NCI-H2171 treated with DMSO at 0.1 percent for 48 hours (cell line): ENCODE measurements around the gene NR4A1.

Source experiments
- DNase-seq: peaks from one replicate; lab custom pipeline; 2025; lab: John Stamatoyannopoulos, UW

NR4A1 gene

GRCh38 chr12:52018433-52019112 is 32.7 kb upstream of the NR4A1 start:
- DNase-seq, result peak; percentile 92

- DNase-seq, result peak; percentile 82
Observed at GRCh38 chr12:52019113-52019770, 32.0 kb upstream of the NR4A1 start.

DNA sequence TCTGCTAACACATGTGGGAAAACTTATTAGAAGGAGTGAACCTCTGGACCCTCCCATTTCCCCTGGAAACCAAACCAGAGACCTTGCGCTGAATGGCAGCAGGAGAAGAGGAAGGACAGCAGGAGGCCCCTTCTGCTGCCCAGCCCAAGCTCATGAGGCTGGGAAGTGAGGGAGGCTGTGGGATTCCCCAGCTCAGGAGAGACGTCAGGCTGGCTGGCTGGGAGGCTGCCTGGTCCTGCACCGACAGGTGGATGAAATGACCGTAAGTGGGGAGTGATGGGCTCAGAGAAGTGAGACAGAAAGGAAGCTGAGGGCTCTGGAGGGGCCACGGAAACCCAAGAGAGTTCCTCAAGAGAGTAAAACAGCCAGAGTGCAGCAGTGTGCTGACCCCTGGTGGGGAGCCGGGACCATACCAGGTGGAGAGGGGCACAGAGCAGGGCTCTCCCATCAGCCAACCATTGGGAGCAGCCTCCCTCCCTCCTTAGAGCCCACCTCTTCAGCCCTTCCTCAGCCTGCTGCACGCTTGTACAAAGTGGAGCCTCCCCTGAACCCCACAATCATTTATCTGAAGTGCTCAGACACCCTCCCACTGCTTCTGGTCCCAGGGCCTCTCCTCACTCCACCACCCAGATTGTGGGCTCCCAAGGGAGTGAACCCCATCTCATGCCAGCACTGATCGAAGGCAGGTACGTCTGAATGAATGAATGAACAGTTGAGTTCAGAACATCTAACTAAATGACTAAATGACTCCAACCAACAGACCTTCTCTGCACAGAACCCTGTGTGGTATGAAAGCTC is 30.5 kb upstream of the NR4A1 start:
- DNase-seq, result peak; percentile 72

GRCh38 chr12:52022841-52023181 is 28.4 kb upstream of the NR4A1 start:
- DNase-seq, result no peak

DNA sequence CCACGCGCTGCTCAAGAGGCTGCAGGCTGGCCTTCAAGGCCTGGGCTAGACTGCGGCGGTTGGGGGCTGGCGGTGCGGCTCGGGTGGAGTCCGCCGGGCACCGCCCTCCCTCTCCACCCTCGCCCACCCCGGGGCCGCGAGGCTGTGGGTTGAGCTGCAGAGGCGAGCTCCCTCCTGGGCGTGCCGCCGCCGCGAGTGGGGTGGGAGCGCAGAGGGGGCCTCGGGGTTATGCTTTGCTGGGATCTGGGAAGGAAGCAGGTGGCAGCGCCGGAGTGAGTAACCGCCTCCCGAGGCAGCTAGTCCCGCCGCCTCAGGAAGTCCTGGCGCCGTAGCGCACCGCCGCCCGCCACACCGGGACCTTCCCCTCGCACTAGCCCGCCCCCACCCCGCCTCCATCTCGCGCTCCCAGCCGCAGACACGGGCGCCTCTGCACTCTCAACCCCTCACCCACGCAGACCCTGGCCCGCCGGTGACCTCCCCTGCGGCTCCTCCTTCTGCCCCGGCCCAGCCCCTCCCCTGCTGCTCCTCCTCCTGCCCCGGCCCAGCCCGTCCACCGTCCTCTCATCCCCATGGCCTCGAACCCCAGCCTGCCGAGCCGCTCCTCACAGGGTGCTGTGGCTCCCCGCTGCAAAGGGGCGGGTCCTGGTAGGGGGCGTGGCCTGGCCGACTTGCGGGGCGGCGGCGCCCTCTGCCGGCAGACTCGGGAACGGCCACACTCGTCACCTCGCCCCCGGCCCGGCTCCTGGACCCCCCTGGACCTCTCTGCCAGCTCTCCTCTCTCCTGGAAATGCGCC is 27.9 kb upstream of the NR4A1 start:
- peak; percentile 77 for DNase-seq

DNA sequence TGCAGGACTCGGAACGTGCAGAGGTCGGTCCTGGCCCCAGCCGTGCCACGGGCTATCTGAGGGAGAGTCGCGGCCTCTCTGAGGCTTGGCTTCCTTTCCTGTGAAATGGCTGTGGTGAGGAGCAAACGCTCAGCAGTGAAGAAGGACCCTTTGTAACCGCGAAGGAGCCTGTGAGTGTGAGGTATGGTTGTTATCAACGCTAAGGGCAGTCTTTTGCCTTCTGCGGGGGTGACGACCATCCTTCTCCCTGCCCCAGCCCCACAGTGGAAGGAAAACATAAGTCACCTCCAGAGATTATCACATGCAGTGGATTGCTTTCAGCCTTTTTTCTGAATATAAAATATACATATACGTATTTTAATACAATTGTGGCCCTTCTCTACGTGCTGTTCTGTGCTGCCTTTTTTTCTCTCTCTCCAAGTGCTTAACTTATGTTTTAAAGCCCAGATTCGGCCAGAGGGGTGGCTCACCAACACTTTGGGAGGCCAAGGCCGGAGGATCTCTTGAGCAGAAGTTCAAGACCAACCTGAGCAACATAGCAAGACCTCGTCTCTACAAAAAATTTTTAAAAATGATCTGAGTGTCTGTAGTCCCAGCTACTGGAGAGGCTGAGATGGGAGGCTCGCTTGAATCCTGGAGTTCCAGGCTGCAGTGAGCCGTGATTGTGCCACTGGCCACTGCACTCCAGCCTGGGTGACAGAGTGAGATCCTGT is 27.1 kb upstream of the NR4A1 start:
- DNase-seq, result peak; percentile 58

GRCh38 chr12:52024845-52025230 is 26.4 kb upstream of the NR4A1 start:
- no peak for DNase-seq

- DNase-seq, result no peak
Observed at GRCh38 chr12:52026263-52026662, 25.0 kb upstream of the NR4A1 start.

DNA sequence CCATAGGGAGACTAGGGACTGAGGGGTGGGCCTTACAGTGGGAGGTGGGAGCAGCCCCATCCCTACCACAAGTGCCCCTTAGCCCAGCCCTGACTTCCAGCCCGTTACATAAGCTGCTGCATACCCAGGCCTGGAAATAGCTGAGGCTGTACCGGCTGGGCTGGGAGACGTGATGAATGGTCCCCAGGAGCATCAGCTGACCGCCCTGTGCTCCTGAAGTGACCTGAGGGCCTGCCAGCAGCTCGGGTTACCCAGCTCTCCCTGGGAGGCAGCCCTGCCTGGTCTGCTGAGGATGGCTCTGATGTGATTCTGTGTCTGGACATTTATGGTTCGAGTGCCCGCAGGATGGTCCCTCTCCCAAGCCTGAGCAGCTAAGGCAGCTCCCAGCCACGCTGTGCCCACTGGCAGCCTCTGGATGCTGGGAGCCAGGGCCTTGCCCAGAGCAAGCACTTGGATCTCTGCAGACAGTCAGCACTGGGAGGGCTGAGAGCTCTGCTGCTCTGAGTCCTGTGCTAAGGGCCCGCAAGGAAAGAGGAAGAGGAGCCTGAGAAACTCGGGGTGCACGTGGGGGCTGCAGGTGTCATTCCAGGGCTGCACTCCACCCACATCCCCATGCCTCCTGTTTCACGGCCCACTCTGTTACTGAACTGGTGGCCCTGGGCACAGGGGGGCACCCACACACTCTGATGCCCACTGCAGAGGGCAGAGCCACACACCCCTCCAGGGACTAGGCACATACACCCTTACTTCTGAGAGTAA is 24.0 kb upstream of the NR4A1 start:
- no peak for DNase-seq

DNA sequence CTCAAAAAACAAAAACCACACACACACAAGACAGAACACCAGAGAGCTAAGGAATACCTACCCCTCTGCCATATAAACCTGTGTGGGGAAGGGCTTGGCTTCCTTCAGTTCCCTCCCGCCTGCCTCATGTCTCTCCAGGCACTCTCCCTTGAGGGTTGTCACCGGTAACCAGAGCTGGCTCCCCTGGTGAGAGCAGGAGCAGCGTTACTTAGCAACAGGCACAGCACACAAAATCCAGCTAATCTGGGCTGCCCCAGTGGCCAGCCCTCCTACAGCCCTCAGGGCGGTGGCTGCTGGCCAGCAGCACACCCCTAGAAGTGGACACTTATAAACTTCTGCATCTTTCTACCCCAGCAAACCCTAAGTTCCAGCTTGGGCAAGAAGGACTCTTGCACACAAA is 21.6 kb upstream of the NR4A1 start:
- DNase-seq, result peak; percentile 98

DNA sequence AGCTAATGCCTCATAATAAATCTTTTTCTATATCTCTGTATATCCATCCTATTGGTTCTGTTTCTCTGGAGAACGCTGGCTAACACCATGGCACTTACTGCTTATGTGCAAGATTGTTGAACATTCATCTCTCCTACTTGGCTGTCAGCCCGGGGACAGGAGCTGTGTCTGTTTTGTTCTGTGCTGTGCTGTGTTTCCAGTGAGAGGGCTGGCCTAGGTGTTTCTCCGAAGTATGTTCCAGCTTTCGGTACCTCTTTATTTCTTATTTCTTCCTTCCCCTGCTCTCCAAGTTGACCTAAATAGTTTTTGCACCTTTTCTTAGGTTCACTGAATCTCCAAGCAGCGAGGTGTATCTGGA is 18.8 kb upstream of the NR4A1 start:
- peak; percentile 62 for DNase-seq

DNA sequence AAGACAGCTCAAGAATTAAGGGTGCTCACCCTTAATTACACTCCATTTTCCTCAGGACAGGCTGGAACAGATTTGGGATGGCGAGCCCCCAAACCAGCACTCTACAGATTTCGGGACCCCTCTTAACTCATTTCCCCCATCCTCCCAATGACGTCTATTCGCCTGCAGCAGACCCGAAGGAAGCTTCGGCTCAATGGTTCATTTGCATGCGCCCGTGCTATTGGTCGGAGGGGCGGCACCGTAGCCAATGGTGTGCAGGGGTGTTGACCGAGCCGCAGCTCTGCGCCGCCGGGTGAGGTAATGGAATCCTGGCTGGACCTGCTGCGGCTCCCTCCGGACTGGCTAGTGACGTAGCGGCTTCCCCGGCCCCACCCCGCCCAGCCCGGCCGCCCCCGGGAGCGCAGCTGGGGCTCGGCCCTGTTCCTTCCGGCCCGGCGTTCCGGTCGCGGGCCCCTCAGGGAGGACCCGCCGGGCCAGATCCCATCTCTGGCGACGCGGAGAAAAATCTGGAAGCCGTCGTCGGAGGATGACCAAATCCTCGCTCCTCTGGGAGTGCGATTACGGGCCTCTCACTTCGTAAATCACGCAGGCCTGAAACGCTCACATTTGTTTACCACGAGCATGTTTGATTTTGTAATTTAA is 18.3 kb upstream of the NR4A1 start:
- peak; percentile 94 for DNase-seq

GRCh38 chr12:52033446-52034140 is 17.6 kb upstream of the NR4A1 start:
- DNase-seq, result no peak

DNA sequence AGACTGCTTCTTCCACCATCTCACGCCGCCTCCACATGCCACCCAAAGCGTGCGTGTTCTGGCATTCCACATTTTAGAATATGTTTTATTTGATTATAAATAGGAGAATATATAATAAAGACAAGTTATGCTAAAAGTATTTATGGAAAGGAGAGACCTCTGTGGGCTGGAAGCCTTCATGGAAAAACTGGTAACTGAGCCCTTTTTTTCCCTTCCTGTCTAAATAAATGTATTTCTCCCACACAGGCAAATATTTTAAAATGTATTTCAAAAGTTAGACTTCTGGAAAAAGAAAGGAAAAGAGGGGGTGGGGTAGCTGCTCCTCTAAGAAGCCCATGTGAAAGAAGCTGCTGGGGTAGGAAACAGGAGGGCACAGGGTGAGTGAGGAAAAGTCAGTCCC is 16.1 kb upstream of the NR4A1 start:
- no peak for DNase-seq

DNA sequence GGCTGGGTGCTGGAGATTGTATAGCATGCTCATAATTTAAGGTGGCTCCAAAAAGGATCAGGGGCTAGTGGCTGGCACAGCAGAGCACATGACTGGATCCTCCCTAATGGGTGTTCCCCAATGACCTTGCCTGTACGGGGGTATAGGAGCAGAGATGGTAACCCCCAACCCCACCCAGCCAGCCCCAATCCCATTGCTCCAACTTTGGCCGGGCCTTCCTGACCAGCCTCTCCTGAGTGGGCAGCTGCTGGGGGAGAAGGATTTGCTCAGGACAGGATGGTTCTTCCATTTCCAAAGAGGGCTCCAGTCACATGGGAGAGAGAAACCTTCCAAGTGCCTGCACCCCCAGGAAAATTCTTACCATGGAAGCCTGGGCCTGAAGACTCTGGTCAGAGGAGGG is 15.3 kb upstream of the NR4A1 start:
- no peak for DNase-seq

- peak; percentile 56 for DNase-seq
Observed at GRCh38 chr12:52036587-52037171, 14.6 kb upstream of the NR4A1 start.

DNA sequence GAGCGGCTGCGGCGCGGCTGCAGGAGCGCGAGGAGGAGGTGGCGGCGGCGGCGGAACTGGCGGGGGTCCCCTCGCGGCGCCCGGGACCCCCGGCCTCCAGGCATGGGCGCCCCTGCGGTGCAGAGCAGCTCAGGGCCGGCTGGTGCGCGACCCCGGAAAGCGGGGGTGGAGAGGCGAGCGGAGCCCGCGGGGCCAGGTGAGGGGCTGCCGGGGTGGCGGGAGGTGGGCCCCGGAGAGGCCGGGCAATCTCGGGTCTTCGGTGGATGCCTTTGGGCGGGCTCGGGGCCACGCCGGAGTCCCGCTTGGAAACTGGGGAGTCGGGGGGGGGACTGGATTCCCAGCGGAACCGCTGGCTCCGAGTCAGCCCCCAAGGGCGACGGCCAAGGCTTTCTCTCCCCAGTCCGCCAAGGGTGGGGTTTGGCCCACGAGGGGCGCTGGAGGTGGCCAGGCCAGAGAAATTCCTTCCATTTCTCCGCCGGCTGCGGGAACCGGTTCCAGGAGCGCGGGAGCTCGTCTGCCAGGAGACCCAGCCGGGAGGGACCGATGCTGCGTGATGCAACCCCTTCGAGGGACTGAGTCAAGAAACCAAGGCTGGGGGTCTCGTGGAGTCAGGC is 13.9 kb upstream of the NR4A1 start:
- DNase-seq, result peak; percentile 16

DNA sequence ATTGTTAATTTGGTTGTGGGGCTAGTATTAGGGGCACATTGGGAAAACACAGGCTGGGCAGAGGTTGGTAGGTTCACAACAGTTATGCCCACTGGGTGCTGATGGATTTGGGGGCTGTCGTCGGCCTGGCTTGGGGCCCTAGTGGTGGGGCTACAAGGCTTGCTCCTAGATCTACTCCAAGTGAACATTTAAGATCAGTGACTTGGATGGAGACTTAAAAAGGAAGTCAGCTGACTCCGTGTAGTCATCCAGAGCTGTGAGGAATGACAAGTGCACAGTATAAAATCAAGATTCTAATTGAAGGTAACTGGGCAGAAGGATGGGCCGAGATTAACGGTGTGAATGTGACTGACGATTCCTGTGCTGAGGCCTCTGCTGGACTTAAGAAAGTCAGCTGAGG is 12.8 kb upstream of the NR4A1 start:
- no peak for DNase-seq

DNA sequence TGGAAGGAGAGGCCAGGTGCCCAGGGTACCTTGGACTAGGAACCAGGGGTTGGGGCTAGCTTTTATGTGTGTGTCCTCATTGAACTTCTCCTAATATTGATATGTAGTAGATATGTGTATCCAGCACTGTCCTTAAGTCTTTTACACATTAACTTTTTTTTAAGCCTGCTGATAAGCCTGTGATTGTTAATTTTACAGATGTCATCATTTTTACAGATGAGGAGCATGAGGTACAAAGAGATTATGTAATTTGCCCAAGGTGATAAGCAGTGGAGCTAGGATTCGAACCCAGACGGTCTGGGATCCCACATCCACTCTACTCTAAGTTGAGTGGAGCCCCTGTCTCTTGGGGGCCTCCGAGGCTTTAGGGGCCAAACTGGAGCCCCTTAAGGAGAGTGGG is 10.2 kb upstream of the NR4A1 start:
- DNase-seq, result no peak
